HG03135 (cell line): ENCODE measurements around the gene ENGASE.

Source experiments
- ATAC-seq: cut with Tn5 transposase; IDR thresholded peaks from one replicate; pipeline ENCODE4 v1.9.1; 2021; ENCODE audit warnings: mild to moderate bottlenecking, moderate library complexity; ENCODE audit not compliant: unreplicated experiment

ENGASE gene

GRCh38 chr17:79091226-79091670, 16.6 kb downstream of the ENGASE start:
- no peak for ATAC-seq

- ATAC-seq: no peak
Observed at GRCh38 chr17:79092567-79092966, 17.9 kb downstream of the ENGASE start.

- no peak for ATAC-seq
Observed at GRCh38 chr17:79093270-79093669, 18.6 kb downstream of the ENGASE start.

- ATAC-seq: no peak
Observed at GRCh38 chr17:79094261-79094660, 19.6 kb downstream of the ENGASE start.

DNA sequence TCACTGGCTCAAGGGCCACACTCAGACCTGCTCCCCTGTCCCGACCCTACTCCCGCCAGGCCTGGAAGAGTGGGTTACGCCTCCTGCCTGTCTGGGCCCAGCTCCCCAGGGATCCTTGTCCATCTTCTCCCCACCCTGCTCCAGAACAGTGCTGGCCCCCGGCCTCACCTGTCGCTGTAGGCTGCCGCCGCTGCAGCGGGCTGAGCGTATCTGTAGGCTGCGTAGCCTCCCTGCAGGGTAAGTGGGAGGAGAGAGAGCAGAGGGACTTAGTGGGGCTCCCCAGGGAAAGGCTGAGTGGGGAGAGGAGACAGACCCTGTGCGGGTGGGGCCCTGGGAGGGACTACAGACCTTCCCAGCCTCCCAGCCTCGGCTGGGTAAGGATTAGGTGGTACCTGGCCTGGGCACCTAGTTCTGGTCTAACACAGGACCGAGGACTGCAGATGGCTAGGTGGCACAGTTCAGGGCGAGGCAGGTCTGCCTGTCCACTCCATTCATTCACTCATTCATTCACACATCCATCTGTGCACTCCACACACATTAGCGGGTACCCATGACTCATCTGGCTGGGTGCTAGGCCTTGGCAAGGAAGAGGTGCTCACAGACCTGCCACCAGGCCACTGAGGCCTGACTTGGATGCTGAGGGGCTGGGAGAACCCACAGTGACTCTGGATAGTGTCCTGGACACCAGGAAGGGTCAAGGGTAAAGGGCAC, 20.9 kb downstream of the ENGASE start:
- no peak for ATAC-seq

DNA sequence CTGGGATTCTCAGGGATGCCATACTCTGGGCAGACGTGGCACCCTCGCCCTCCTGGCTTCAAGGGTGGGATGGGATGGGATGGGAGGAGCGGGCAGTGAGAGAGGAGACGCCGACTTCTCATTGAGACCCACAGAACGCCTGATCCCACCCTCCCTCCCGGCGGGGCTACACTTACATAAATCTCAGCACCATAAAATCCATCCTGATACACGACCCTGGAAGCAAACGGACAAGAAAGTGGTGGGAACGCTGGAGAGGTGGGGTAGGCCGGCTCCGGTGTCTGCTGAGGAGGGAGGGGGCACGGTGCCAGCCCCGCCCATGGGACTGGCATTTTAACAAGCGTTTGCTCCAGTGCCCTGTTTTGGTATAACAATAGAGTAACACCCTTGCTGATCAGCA, 21.9 kb downstream of the ENGASE start:
- ATAC-seq: no peak

GRCh38 chr17:79097226-79098055, 22.8 kb downstream of the ENGASE start:
- no peak for ATAC-seq

- ATAC-seq: no peak
Observed at GRCh38 chr17:79098282-79098867, 23.8 kb downstream of the ENGASE start.

- ATAC-seq: no peak
Observed at GRCh38 chr17:79100405-79100804, 25.8 kb downstream of the ENGASE start.

DNA sequence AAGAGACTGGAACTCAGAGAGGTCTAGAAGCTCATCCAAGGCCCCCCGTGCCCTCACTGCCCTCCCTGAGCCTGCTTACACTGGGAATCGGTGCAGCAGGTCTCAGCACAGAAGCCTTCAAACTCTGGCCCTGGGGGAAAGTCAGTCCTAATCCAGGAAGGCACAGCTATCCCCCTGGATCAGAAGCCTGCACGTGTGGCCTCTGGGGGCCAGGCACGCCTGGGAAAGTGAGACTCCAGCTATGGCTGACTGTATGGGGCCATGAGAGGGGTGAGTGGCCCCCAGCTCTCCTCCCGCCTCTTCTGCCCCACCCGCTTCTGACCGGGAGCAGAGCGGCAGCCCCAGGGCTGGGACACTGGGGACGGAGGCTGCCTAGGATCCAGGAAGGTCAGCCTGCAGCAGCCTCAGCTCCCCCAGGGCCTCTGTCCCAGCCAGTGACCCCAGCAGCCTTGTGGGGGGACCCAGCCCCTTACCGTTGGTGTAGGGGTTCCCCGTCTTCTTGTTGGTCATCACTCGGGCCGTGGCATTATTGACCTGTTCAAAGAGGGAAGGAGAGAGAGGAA, 26.6 kb downstream of the ENGASE start:
- ATAC-seq: no peak

DNA sequence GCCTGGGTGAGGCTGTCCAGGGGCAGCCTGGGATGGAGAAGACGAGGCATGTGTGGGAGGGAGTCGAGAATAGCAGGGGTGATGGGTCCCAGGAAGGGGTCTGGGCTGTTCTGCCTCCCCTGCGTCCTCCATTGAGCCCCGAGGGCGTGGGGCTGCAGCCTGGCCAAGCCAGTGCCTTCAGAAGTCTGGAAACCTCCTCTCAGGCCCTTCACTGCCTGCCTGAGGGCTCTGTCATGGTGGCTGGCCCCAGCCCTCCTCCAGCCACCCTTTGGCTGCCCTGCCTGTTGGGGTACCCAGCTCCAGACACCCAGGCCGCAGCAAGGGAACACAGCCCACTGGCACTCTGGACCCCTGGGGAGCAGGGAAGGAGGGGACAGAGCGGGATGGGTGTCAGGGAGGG, 27.6 kb downstream of the ENGASE start:
- no peak for ATAC-seq

GRCh38 chr17:79104898-79105600, 30.4 kb downstream of the ENGASE start:
- no peak for ATAC-seq

- no peak for ATAC-seq
Observed at GRCh38 chr17:79105937-79106336, 31.3 kb downstream of the ENGASE start.

DNA sequence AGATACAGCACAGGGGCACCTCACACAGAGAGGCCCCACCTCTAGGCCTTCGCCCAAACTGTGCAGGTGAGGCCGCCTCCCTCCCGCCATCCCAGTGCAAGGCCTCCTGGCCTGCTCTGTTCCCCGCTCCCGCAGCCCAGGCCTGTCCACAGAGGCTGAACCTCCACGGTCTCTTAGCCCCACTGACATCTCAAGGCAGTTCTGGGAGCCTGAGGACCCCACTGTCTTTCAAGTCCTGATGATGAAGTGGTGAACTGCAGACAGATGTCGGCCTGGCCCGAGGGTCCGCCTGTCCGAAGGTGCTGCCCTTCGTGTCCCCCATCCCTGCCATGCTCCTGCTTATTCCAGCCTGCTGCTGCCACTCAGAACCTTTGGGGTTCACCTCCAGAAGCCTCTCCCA, 32.3 kb downstream of the ENGASE start:
- ATAC-seq: no peak

DNA sequence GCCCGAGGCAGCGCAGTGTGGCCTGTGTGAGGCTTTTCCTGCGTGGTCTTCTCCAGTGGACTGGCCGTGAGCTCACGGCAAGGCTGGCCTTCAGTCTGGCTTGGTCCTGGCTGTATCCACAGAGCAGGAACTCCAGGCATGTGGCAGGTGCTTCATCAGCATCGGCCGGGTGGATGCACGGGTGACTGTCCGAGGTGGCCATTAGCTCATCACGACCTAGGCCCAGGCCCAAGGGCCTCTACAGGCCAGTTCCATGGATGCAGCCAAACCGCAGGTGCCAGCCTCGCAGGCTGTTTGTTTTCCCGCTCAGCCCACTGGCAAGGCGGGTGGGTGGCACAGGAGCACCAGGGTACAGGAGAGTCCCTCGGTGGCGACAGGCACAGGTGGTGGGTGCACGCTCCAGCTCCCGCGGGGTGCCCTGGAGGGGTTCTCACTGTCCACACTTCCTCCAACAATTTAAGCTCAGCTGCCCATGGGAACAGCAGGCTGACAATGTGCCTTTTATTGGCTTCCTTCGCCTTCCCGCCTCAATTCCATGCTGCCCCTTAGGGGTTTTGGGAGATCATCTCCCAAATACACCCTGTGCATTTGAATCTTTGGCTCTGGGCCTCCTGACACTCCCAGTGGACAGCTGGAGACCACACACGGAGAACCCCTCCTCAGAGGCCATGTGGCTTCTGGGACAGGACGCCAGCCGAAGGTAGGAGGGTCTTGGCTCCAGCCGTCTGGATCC, 33.0 kb downstream of the ENGASE start:
- no peak for ATAC-seq

DNA sequence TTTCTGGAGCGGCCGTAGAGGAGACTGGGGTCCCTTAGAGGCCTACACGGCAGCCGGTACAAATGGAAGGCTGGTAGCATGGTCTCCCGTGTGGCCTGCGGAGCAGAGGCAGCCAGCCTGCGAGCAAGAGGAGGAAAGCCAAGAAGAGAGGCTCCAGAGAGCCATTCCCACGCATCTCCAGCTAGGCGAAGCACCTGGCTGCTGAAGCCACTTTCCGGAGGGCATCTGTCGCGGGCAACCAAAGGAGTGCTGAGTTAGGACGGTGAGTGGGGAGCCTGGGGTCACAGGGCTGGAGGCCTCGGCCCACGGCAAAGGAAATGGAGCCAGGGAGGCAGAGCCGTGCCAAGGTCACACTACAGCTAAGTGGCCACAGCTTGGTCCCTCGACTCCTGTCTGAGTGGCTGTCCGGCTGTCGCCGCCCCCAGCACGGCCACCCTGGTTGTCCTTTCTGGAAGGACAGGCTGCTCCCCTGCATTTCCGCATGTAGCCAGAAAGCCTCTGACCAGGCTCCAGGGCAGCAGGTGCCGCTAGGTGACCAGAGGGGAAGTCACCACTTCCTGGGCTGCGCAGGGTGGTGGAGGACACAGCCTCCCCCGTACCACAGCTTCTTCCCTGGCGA, 33.7 kb downstream of the ENGASE start:
- no peak for ATAC-seq

GRCh38 chr17:79108870-79109269, 34.2 kb downstream of the ENGASE start:
- no peak for ATAC-seq

DNA sequence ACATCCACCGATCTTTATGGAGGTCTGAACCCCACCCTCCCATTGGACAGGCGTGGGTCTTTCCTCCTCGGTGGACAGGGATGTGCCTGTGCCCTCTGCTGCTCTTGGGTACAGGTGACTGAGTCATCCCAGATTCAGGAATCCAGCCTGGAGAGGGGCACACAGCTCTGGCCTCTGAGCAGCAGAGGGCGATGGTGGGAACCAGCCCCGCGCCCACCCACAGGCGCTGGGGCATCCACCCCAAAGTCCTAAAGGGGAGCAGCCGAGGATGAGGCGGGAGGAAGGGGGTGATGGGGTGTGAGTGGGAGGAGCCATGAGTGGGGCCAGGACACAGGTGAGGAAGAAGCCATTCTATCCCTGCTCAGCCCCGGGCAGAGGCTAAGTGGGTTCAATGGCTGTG, 35.0 kb downstream of the ENGASE start:
- ATAC-seq: no peak

GRCh38 chr17:79111097-79111496, 36.5 kb downstream of the ENGASE start:
- ATAC-seq: no peak

- no peak for ATAC-seq
Observed at GRCh38 chr17:79112471-79112870, 37.8 kb downstream of the ENGASE start.
